HL-60 (cell line): Measurements from ENCODE around the gene MTMR12.

ENCODE experiments used
- POLR2AphosphoS5 ChIP-seq: IDR thresholded peaks from 2 replicates; pipeline ENCODE4 v1.6.1; 2012; ENCODE audit warnings: low read depth
- TF ChIP-seq, protein P1 (sequence below): IDR thresholded peaks from one replicate; pipeline ENCODE4 v1.5.1; 2011; ENCODE audit warnings: low read length, control low read depth, inconsistent platforms; ENCODE audit not compliant: insufficient read depth

DNA sequence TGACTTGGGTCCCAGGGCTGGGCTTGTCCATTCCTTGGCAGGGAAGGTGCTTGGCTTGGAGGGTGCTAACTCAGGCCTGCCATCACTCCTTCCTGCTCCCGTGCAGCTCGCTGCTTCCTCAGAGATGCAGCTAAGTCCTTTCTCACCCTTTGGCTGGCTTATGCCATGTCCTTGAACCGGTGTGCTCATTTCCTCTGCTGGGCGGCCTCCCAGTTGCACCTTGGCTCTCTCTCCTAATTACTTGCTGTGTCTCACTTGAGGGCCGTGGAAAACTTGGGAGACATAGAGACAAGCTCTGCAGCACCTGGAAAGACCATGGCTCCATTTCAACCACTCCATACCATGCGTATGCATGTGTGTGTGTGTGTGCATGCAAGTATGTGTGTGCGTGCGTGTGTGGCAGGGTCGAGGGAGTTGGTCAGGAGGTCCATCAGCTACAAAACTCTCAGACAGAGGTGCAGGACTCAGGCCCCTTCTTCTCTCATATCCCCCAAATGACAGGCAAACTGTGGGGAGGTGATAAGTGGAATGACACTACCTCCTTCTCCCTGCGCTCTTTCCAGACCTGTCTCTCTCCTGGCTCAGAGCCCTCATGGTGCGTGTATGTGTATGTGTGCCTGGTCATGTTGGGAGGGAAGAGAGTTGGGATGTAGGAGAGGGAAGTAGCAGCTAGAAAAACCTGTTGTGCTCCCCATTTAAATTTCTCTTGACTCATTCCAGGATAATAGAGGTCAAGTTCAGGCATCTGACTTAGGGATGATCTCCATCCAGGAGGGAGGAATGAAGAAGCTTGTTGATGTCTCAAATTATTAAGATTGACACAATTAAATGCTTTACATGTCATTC lies 17.6 kb upstream of the MTMR12 start:
- TF ChIP-seq, protein P1, sequence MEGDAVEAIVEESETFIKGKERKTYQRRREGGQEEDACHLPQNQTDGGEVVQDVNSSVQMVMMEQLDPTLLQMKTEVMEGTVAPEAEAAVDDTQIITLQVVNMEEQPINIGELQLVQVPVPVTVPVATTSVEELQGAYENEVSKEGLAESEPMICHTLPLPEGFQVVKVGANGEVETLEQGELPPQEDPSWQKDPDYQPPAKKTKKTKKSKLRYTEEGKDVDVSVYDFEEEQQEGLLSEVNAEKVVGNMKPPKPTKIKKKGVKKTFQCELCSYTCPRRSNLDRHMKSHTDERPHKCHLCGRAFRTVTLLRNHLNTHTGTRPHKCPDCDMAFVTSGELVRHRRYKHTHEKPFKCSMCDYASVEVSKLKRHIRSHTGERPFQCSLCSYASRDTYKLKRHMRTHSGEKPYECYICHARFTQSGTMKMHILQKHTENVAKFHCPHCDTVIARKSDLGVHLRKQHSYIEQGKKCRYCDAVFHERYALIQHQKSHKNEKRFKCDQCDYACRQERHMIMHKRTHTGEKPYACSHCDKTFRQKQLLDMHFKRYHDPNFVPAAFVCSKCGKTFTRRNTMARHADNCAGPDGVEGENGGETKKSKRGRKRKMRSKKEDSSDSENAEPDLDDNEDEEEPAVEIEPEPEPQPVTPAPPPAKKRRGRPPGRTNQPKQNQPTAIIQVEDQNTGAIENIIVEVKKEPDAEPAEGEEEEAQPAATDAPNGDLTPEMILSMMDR, result no peak
- TF ChIP-seq POLR2AphosphoS5, result no peak
